Type B pancreatic cell (in vitro differentiated cells): Measurements from ENCODE around the gene TPST2. TPM values are rescaled to one million over a fixed set of nuclear protein-coding genes. Genes with fewer than 3 reads are reported as not detected.
A peak's percentile ranks its signal among the peaks of the same experiment; 100 is the strongest.

ENCODE experiments used
- DNase-seq: peaks from one replicate; pipeline ENCODE4 v3.0.0; 2021; ENCODE audit warnings: mixed read lengths; ENCODE audit not compliant: unreplicated experiment; ENCODE audit errors: extremely low spot score
- H3K27ac Mint-ChIP-seq: 2 replicates; pipeline ENCODE4 v1.8.0; 2021; ENCODE audit warnings: mild to moderate bottlenecking, mixed read lengths
- H3K27me3 Mint-ChIP-seq: 2 replicates; pipeline ENCODE4 v1.8.0; 2021; ENCODE audit warnings: mixed read lengths
- H3K36me3 Mint-ChIP-seq: 2 replicates; pipeline ENCODE4 v1.8.0; 2021; ENCODE audit warnings: mixed read lengths
- H3K4me1 Mint-ChIP-seq: one replicate; pipeline ENCODE4 v1.8.0; 2021; ENCODE audit warnings: mixed read lengths; ENCODE audit not compliant: unreplicated experiment
- H3K4me3 Mint-ChIP-seq: 2 replicates; pipeline ENCODE4 v1.8.0; 2021; ENCODE audit warnings: mild to moderate bottlenecking, mixed read lengths
- H3K9me3 Mint-ChIP-seq: 2 replicates; pipeline ENCODE4 v1.8.0; 2021; ENCODE audit warnings: mixed read lengths
- CTCF ChIP-seq: fragments of 200-600 bp; sonication (generic); conservative IDR thresholded peaks from 2 replicates; pipeline ENCODE4 v1.5.0; 2021; ENCODE audit warnings: antibody characterized with exemption, mild to moderate bottlenecking
- total RNA-seq: library from RNA; stranded (reverse); gene quantifications from 2 replicates; pipeline ENCODE4 v1.2.1, GENCODE V29; 2021; ENCODE audit warnings: low replicate concordance

Gene TPST2
- total RNA-seq, 1 donor from 2014 or later: 15.7 TPM

- no peak for TF ChIP-seq CTCF
- Mint-ChIP-seq H3K4me3 (peak overlapping the region; percentile 97), H3K4me1 (peaks cover 50% of the 10 kb centered on the region), H3K36me3 (peaks cover 10% of the 10 kb centered on the region), H3K27ac (peak overlapping the region; percentile 47), H3K27me3 (no peaks in the 10 kb centered on the region), H3K9me3 (no peaks in the 10 kb centered on the region)
- no peak for DNase-seq
Observed at GRCh38 chr22:26481694-26482093, 108.2 kb downstream of the TPST2 start.

GRCh38 chr22:26481112-26481693 is 108.7 kb downstream of the TPST2 start:
- Mint-ChIP-seq H3K27ac (peak overlapping the region; percentile 47), H3K4me3 (peak overlapping the region; percentile 97), H3K9me3 (no peaks in the 10 kb centered on the region), H3K4me1 (peaks cover 50% of the 10 kb centered on the region), H3K36me3 (peaks cover 10% of the 10 kb centered on the region), H3K27me3 (no peaks in the 10 kb centered on the region)
- no peak for DNase-seq
- no peak for TF ChIP-seq CTCF

- Mint-ChIP-seq H3K9me3 (no peaks in the 10 kb centered on the region), H3K4me3 (peak overlapping the region; percentile 97), H3K36me3 (peaks cover 10% of the 10 kb centered on the region), H3K4me1 (peaks cover 47% of the 10 kb centered on the region), H3K27me3 (no peaks in the 10 kb centered on the region), H3K27ac (peak overlapping the region; percentile 47)
- DNase-seq: no peak
- no peak for TF ChIP-seq CTCF
Observed at GRCh38 chr22:26480611-26480932, 109.4 kb downstream of the TPST2 start.

GRCh38 chr22:26479792-26480610 is 109.9 kb downstream of the TPST2 start:
- Mint-ChIP-seq H3K27ac (peak overlapping the region; percentile 58), H3K27me3 (no peaks in the 10 kb centered on the region), H3K4me3 (peak overlapping the region; percentile 97), H3K36me3 (peaks cover 11% of the 10 kb centered on the region), H3K4me1 (peaks cover 41% of the 10 kb centered on the region), H3K9me3 (no peaks in the 10 kb centered on the region)
- TF ChIP-seq CTCF: no peak
- no peak for DNase-seq

GRCh38 chr22:26479043-26479791 is 110.7 kb downstream of the TPST2 start:
- Mint-ChIP-seq H3K4me1 (peaks cover 41% of the 10 kb centered on the region), H3K9me3 (no peaks in the 10 kb centered on the region)

More at GRCh38 chr22:26479043-26479791, 110.7 kb downstream of the TPST2 start:
- Mint-ChIP-seq H3K27ac (peak overlapping the region; percentile 58), H3K4me3 (peak overlapping the region; percentile 65), H3K36me3 (peaks cover 15% of the 10 kb centered on the region), H3K27me3 (no peaks in the 10 kb centered on the region)
- no peak for DNase-seq
- TF ChIP-seq CTCF: no peak
